ENCODE results near the gene LRFN5.

GRCh38 chr14:41913398-41913797 lies 306.7 kb downstream of the LRFN5 start:
- TF ChIP-seq EZH2phosphoT487 (IDR thresholded peaks at IDR 0.05; ENCODE audit: low read length) (no peak), CTCF (IDR thresholded peaks at IDR 0.05; ENCODE audit: low read length) (no peak)

Data from MM.1S (cell line).